NCI-H2107 (cell line): ENCODE measurements around the gene INCA1.

ENCODE experiments used
- DNase-seq: peaks from one replicate; lab custom pipeline; 2025; lab: John Stamatoyannopoulos, UW

INCA1 gene

GRCh38 chr17:5003214-5003867 lies 6.0 kb upstream of the INCA1 start:
- DNase-seq, result no peak

GRCh38 chr17:5002121-5002788 lies 4.9 kb upstream of the INCA1 start:
- no peak for DNase-seq

- DNase-seq, result no peak
Observed at GRCh38 chr17:5000237-5000639, 2.9 kb upstream of the INCA1 start.

GRCh38 chr17:4999430-5000093 lies 2.2 kb upstream of the INCA1 start:
- no peak for DNase-seq

GRCh38 chr17:4998732-4999429 lies 1.6 kb upstream of the INCA1 start:
- DNase-seq, result no peak

- DNase-seq, result no peak
Observed at GRCh38 chr17:4998027-4998731, 857 bp upstream of the INCA1 start.

- no peak for DNase-seq
Observed at GRCh38 chr17:4994081-4994595, 3.2 kb downstream of the INCA1 start.

- DNase-seq, result no peak
Observed at GRCh38 chr17:4987767-4988567, 9.4 kb downstream of the INCA1 start.

GRCh38 chr17:4986951-4987766 lies 10.2 kb downstream of the INCA1 start, which contains the start of gene CAMTA2:
CAMTA2 (minus strand) TSS chr17:4987675; CDS start chr17:4986222, 1,453 bp downstream.
- peak; percentile 45 for DNase-seq

- no peak for DNase-seq
Observed at GRCh38 chr17:4986403-4986802, 10.9 kb downstream of the INCA1 start.

GRCh38 chr17:4982305-4982704 lies 15.0 kb downstream of the INCA1 start:
- no peak for DNase-seq

GRCh38 chr17:4980644-4981216 lies 16.6 kb downstream of the INCA1 start:
- DNase-seq, result no peak

GRCh38 chr17:4978726-4979125 lies 18.6 kb downstream of the INCA1 start:
- DNase-seq, result no peak

- no peak for DNase-seq
Observed at GRCh38 chr17:4974115-4974670, 23.1 kb downstream of the INCA1 start.

- DNase-seq, result no peak
Observed at GRCh38 chr17:4973256-4974114, 23.8 kb downstream of the INCA1 start.

GRCh38 chr17:4972752-4973151 lies 24.6 kb downstream of the INCA1 start:
- DNase-seq, result no peak

- no peak for DNase-seq
Observed at GRCh38 chr17:4972322-4972721, 25.0 kb downstream of the INCA1 start.

GRCh38 chr17:4971826-4972225 lies 25.5 kb downstream of the INCA1 start:
- no peak for DNase-seq
